Measurements from ENCODE around the gene ZNF70. TPM values are rescaled to one million over a fixed set of nuclear protein-coding genes. Genes with fewer than 3 reads are reported as not detected.

Gene ZNF70
- total RNA-seq, 1 experiment from 2014 or later = 3.2 TPM

GRCh38 chr22:23786752-23787599 is 36.1 kb upstream of the ZNF70 start, which contains the start of gene SMARCB1 (continued):
- no peak for TF ChIP-seq REST (IDR thresholded peaks at IDR 0.05; ENCODE audit: low read depth)
- no peak for TF ChIP-seq ZBTB33 (IDR thresholded peaks at IDR 0.05; ENCODE audit: extremely low read depth, insufficient replicate concordance, low read length)
- TF ChIP-seq ZFX (IDR thresholded peaks at IDR 0.05) = peak; percentile 92
- TF ChIP-seq FOSL1 (IDR thresholded peaks at IDR 0.05; ENCODE audit: low read depth) = no peak
- TF ChIP-seq CBX3 (IDR thresholded peaks at IDR 0.05; ENCODE audit: low read depth) = no peak
- TF ChIP-seq YY1 (IDR thresholded peaks at IDR 0.05; ENCODE audit: extremely low read depth, insufficient replicate concordance, low read depth, low read length) = no peak
